Measurements from ENCODE around the gene CTU2. TPM values are rescaled to one million over a fixed set of nuclear protein-coding genes. Genes with fewer than 3 reads are reported as not detected.

The CTU2 gene
- total and polyA plus RNA-seq, 2 of the 8 experiments (the other 6 are each of a cell fraction or from before 2014, with no cell fraction given), result 32.7 to 42.9 TPM

DNA sequence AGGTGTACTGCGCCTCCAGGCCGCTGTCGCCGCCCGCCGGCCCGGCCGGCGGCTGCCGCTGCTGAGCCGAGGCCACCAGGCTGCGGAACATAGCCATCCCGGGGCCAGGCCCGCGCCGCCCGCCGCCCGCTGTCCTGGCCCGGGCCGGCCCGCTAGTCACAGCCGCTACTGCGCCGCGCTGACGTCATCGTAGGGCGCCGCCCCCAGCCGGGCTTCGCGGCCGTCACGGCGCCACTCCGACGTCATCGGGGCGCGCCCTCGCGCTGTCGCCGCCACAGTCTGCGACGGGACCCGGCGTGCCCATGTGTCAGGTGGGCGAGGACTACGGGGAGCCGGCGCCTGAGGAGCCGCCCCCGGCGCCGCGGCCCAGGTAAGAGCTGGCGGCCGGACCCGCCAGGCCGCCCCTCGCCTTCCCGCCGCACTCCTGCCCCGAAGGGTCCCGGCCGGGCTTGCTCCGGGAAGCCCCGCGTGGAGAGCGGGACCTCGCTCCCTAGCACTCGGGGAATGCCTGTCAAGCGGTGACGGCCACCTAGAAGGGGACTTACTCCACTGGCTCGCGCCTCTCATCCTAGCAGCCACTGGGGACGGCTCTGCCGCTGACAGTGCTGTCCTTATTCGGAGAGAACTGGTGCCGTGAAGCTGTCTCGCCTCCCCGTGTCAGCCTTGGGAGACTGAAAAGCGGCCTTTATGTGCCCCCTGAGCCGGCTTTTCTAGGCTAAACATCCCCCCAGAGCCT, at the start of gene CTU2, which contains the start of gene RNF166 (continued):
- TF ChIP-seq SP1 (IDR thresholded peaks at IDR 0.05; ENCODE audit: low read depth, low read length), result no peak
- TF ChIP-seq CTBP2 (IDR thresholded peaks at IDR 0.05; ENCODE audit: borderline replicate concordance, insufficient read depth, insufficient read length, low read length), result no peak
- TF ChIP-seq EZH2 (IDR thresholded peaks at IDR 0.05; ENCODE audit: low read depth, low read length, severe bottlenecking), result no peak
- peak; percentile 93 for TF ChIP-seq JUND (IDR thresholded peaks at IDR 0.05; ENCODE audit: low read length)
- TF ChIP-seq, protein P1, sequence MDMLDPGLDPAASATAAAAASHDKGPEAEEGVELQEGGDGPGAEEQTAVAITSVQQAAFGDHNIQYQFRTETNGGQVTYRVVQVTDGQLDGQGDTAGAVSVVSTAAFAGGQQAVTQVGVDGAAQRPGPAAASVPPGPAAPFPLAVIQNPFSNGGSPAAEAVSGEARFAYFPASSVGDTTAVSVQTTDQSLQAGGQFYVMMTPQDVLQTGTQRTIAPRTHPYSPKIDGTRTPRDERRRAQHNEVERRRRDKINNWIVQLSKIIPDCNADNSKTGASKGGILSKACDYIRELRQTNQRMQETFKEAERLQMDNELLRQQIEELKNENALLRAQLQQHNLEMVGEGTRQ (IDR thresholded peaks at IDR 0.05; ENCODE audit: low read length), result peak; percentile 65
- TF ChIP-seq SP2 (IDR thresholded peaks at IDR 0.05; ENCODE audit: low read length), result no peak
- TF ChIP-seq, protein P2, sequence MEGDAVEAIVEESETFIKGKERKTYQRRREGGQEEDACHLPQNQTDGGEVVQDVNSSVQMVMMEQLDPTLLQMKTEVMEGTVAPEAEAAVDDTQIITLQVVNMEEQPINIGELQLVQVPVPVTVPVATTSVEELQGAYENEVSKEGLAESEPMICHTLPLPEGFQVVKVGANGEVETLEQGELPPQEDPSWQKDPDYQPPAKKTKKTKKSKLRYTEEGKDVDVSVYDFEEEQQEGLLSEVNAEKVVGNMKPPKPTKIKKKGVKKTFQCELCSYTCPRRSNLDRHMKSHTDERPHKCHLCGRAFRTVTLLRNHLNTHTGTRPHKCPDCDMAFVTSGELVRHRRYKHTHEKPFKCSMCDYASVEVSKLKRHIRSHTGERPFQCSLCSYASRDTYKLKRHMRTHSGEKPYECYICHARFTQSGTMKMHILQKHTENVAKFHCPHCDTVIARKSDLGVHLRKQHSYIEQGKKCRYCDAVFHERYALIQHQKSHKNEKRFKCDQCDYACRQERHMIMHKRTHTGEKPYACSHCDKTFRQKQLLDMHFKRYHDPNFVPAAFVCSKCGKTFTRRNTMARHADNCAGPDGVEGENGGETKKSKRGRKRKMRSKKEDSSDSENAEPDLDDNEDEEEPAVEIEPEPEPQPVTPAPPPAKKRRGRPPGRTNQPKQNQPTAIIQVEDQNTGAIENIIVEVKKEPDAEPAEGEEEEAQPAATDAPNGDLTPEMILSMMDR (IDR thresholded peaks at IDR 0.05; ENCODE audit: control extremely low read depth in 1 of 3, insufficient read depth in 1 of 3, low read depth in 1 of 3, low read length in 3 of 3), result no peak
- 0 out of 2 replicates have a peak, but pooled peaks have one; percentile 19 for TF ChIP-seq YY1 (IDR thresholded peaks at IDR 0.05; ENCODE audit: low read depth, low read length)
- no peak for TF ChIP-seq TEAD4 (IDR thresholded peaks at IDR 0.05; ENCODE audit: low read depth, low read length)
- TF ChIP-seq CHD1 (IDR thresholded peaks at IDR 0.05; ENCODE audit: low read depth, low read length), result no peak
- peak; percentile 29 for TF ChIP-seq POLR2AphosphoS5 (IDR thresholded peaks at IDR 0.05; ENCODE audit: low read depth, low read length)
- no peak for TF ChIP-seq NRF1 (IDR thresholded peaks at IDR 0.05; ENCODE audit: low read depth, low read length)
- TF ChIP-seq TAF7 (optimal IDR thresholded peaks at IDR 0.05; ENCODE audit: borderline replicate concordance, low read depth, low read length), result peak; percentile 87
- peak; percentile 93 for TF ChIP-seq SAP30 (IDR thresholded peaks at IDR 0.05; ENCODE audit: insufficient read depth, insufficient replicate concordance, low read length)
- no peak for TF ChIP-seq HDAC6 (IDR thresholded peaks at IDR 0.05; ENCODE audit: low read depth, low read length)
- TF ChIP-seq RXRA (IDR thresholded peaks at IDR 0.05; ENCODE audit: insufficient read depth, low read depth, low read length), result no peak
- TF ChIP-seq, protein P3, sequence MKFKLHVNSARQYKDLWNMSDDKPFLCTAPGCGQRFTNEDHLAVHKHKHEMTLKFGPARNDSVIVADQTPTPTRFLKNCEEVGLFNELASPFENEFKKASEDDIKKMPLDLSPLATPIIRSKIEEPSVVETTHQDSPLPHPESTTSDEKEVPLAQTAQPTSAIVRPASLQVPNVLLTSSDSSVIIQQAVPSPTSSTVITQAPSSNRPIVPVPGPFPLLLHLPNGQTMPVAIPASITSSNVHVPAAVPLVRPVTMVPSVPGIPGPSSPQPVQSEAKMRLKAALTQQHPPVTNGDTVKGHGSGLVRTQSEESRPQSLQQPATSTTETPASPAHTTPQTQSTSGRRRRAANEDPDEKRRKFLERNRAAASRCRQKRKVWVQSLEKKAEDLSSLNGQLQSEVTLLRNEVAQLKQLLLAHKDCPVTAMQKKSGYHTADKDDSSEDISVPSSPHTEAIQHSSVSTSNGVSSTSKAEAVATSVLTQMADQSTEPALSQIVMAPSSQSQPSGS (IDR thresholded peaks at IDR 0.05; ENCODE audit: low read length), result 0 out of 2 replicates have a peak, but pooled peaks have one; percentile 37
- TF ChIP-seq BRCA1 (IDR thresholded peaks at IDR 0.05; ENCODE audit: low read depth, low read length), result peak; percentile 62; the same call in 1 of the 2 replicates

Data from H1 (cell line).